Neural cell (in vitro differentiated cells): ENCODE data around the gene YPEL4. TPM values are rescaled to one million over a fixed set of nuclear protein-coding genes. Genes with fewer than 3 reads are reported as not detected.

Experiments used
- H2AFZ ChIP-seq: fragments of 200-600, 300-800 bp; sonication (generic), shearing (Covaris generic); 2 replicates; pipeline ENCODE4 v1.6.0; 2014; ENCODE audit warnings: low read depth, mild to moderate bottlenecking, antibody characterized with exemption, low read length, moderate library complexity
- H3F3A ChIP-seq: fragments of 200-600 bp; shearing (Covaris generic); 2 replicates; pipeline ENCODE4 v1.6.1; 2016; ENCODE audit warnings: mild to moderate bottlenecking, moderate library complexity, mixed read lengths, antibody characterized with exemption, low read length; ENCODE audit not compliant: insufficient read depth, poor library complexity, severe bottlenecking
- H3K27ac ChIP-seq: fragments of 200-600, 300-800 bp; sonication (generic), shearing (Covaris generic); 2 replicates; pipeline ENCODE4 v1.5.1; 2014; ENCODE audit warnings: mild to moderate bottlenecking, low read length, moderate library complexity
- H3K27me3 ChIP-seq: fragments of 300-800, 200-600 bp; sonication (generic), shearing (Covaris generic); 2 replicates; pipeline ENCODE4 v1.6.0; 2014; ENCODE audit warnings: mild to moderate bottlenecking, low read depth, low read length, moderate library complexity; ENCODE audit not compliant: insufficient read depth
- H3K36me3 ChIP-seq: fragments of 300-800, 200-600 bp; sonication (generic), shearing (Covaris generic); 2 replicates; pipeline ENCODE4 v1.5.1; 2014; ENCODE audit warnings: mild to moderate bottlenecking, antibody characterized with exemption, low read length, moderate library complexity; ENCODE audit not compliant: insufficient read depth
- H3K4me2 ChIP-seq: fragments of 300-800, 200-600 bp; sonication (generic), shearing (Covaris generic); 2 replicates; pipeline ENCODE4 v1.6.0; 2014; ENCODE audit warnings: mild to moderate bottlenecking, low read length
- H3K4me3 ChIP-seq: fragments of 300-800, 200-600 bp; sonication (generic), shearing (Covaris generic); 2 replicates; pipeline ENCODE4 v1.5.1; 2014; ENCODE audit warnings: mild to moderate bottlenecking, low read length, moderate library complexity
- H3K79me2 ChIP-seq: fragments of 200-600 bp; shearing (Covaris generic); replicated peaks from 2 replicates; pipeline ENCODE4 v1.6.0; 2014; ENCODE audit warnings: mild to moderate bottlenecking, low read length, moderate library complexity; ENCODE audit not compliant: insufficient read depth
- H3K9ac ChIP-seq: fragments of 300-800, 200-600 bp; sonication (generic), shearing (Covaris generic); 2 replicates; pipeline ENCODE4 v1.6.1; 2016; ENCODE audit warnings: mild to moderate bottlenecking, low read length, mixed read lengths
- H3K9me2 ChIP-seq: fragments of 200-600 bp; shearing (Covaris generic); 2 replicates; pipeline ENCODE4 v1.6.1; 2016; ENCODE audit warnings: mild to moderate bottlenecking, low read length, mixed read lengths; ENCODE audit not compliant: insufficient read depth
- H3K9me3 ChIP-seq: fragments of 200-600, 300-800 bp; sonication (generic), shearing (Covaris generic); 2 replicates; pipeline ENCODE4 v1.6.1; 2016; ENCODE audit warnings: mild to moderate bottlenecking, mixed run types, low read length, moderate library complexity, mixed read lengths
- H4K20me1 ChIP-seq: fragments of 200-600 bp; shearing (Covaris generic); 2 replicates; pipeline ENCODE4 v1.6.1; 2016; ENCODE audit warnings: mild to moderate bottlenecking, mixed run types; ENCODE audit not compliant: insufficient read depth
- CTCF ChIP-seq: fragments of 450-650 bp; IDR thresholded peaks from 2 replicates; pipeline ENCODE4 v1.5.1; 2014; ENCODE audit warnings: antibody characterized with exemption, mild to moderate bottlenecking, moderate library complexity; ENCODE audit not compliant: poor library complexity, severe bottlenecking
- EP300 ChIP-seq: fragments of 450-650 bp; conservative IDR thresholded peaks from 2 replicates; pipeline ENCODE4 v1.6.1; 2014; ENCODE audit warnings: antibody characterized with exemption, mild to moderate bottlenecking, moderate library complexity; ENCODE audit not compliant: poor library complexity, severe bottlenecking
- EZH2 ChIP-seq: fragments of 200-600, 300-800 bp; shearing (Covaris generic), sonication (generic); IDR thresholded peaks from 2 replicates; pipeline ENCODE4 v1.6.1; 2014; ENCODE audit warnings: antibody characterized with exemption, low read length, borderline replicate concordance, mild to moderate bottlenecking; ENCODE audit not compliant: insufficient read depth, poor library complexity, severe bottlenecking
- MXI1 ChIP-seq: fragments of 450-650 bp; conservative IDR thresholded peaks from 2 replicates; pipeline ENCODE4 v1.6.1; 2014; ENCODE audit warnings: antibody characterized with exemption, mild to moderate bottlenecking; ENCODE audit not compliant: poor library complexity, severe bottlenecking
- POLR2AphosphoS5 ChIP-seq: IDR thresholded peaks from 2 replicates; pipeline ENCODE4 v1.6.1; 2012
- RAD21 ChIP-seq: fragments of 450-650 bp; conservative IDR thresholded peaks from 2 replicates; pipeline ENCODE4 v1.6.1; 2014; ENCODE audit warnings: antibody characterized with exemption, mild to moderate bottlenecking, moderate library complexity
- REST ChIP-seq: IDR thresholded peaks from 2 replicates; pipeline ENCODE4 v1.6.1; 2012; ENCODE audit warnings: borderline replicate concordance
- SMC3 ChIP-seq: fragments of 450-650 bp; conservative IDR thresholded peaks from 2 replicates; pipeline ENCODE4 v1.6.1; 2014; ENCODE audit warnings: antibody characterized with exemption, mild to moderate bottlenecking, moderate library complexity; ENCODE audit not compliant: poor library complexity
- TAF1 ChIP-seq: IDR thresholded peaks from 2 replicates; pipeline ENCODE4 v1.6.1; 2012; ENCODE audit warnings: low read depth
- polyA plus RNA-seq: library from polyadenylated mRNA; depleted of rRNA; stranded (reverse); fragments of >200 nt; gene quantifications from 2 replicates; pipeline ENCODE4 v1.2.3, GENCODE V29; 2014

The YPEL4 gene
- polyA plus RNA-seq, 1 donor from 2014 or later, result 18.4 TPM

GRCh38 chr11:57659669-57660068 is 10.0 kb upstream of the YPEL4 start:
- Histone ChIP-seq H4K20me1 (no peaks in the 10 kb centered on the region), H3F3A (no peaks in the 10 kb centered on the region), H3K36me3 (no peaks in the 10 kb centered on the region), H3K27me3 (no peaks in the 10 kb centered on the region), H3K79me2 (peaks cover 13% of the 10 kb centered on the region), H3K9me2 (no peaks in the 10 kb centered on the region), H3K9ac (no peak overlapping the region), H2AFZ (no peak overlapping the region), H3K27ac (no peak overlapping the region), H3K4me2 (no peak overlapping the region), H3K9me3 (no peaks in the 10 kb centered on the region), H3K4me3 (no peak overlapping the region)
- TF ChIP-seq CTCF, result no peak

- Histone ChIP-seq H3K79me2 (peaks cover 13% of the 10 kb centered on the region), H3K9me2 (no peaks in the 10 kb centered on the region), H3K9ac (peak overlapping the region; percentile 62), H4K20me1 (no peaks in the 10 kb centered on the region), H3K36me3 (no peaks in the 10 kb centered on the region), H3K4me2 (peak overlapping the region; percentile 96), H2AFZ (peak overlapping the region; percentile 92), H3K27me3 (no peaks in the 10 kb centered on the region), H3K4me3 (peak overlapping the region; percentile 82), H3K27ac (peak overlapping the region; percentile 31), H3K9me3 (no peaks in the 10 kb centered on the region), H3F3A (no peaks in the 10 kb centered on the region)
- TF ChIP-seq EP300, result no peak
Observed at GRCh38 chr11:57658023-57658361, 8.3 kb upstream of the YPEL4 start.

GRCh38 chr11:57657194-57658022 is 7.7 kb upstream of the YPEL4 start, which contains the start of gene CLP1:
TSS of gene CLP1 (plus strand) at chr11:57657762. CDS start at chr11:57659477, 1,715 bp downstream.
- peak within 1 kb of the TSS; percentile 87 for H3K27ac ChIP-seq
- peaks cover 13% of the 10 kb centered on the region for H3K79me2 ChIP-seq
- peak within 1 kb of the TSS; percentile 82 for H3K4me3 ChIP-seq
- no peaks in the 10 kb centered on the region for H3K27me3 ChIP-seq
- H3K36me3 ChIP-seq, result no peaks in the 10 kb centered on the region
- H3K9ac ChIP-seq, result peak within 1 kb of the TSS; percentile 81
- H3F3A ChIP-seq, result no peaks in the 10 kb centered on the region
- H4K20me1 ChIP-seq, result no peaks in the 10 kb centered on the region
- no peaks in the 10 kb centered on the region for H3K9me3 ChIP-seq
- H3K9me2 ChIP-seq, result no peaks in the 10 kb centered on the region
- peak within 1 kb of the TSS; percentile 96 for H3K4me2 ChIP-seq
- peak within 1 kb of the TSS; percentile 92 for H2AFZ ChIP-seq
- TF ChIP-seq EZH2, result no peak
- TF ChIP-seq POLR2AphosphoS5, result peak; percentile 97
- peak; percentile 98 for TF ChIP-seq MXI1
- TF ChIP-seq REST, result peak; percentile 82
- peak; percentile 75 for TF ChIP-seq EP300
- TF ChIP-seq RAD21, result peak; percentile 46
- TF ChIP-seq SMC3, result peak; percentile 55
- TF ChIP-seq TAF1, result peak; percentile 88
- TF ChIP-seq CTCF, result peak; percentile 43
